ENCODE measurements around the gene FHOD3.

FHOD3 gene

DNA sequence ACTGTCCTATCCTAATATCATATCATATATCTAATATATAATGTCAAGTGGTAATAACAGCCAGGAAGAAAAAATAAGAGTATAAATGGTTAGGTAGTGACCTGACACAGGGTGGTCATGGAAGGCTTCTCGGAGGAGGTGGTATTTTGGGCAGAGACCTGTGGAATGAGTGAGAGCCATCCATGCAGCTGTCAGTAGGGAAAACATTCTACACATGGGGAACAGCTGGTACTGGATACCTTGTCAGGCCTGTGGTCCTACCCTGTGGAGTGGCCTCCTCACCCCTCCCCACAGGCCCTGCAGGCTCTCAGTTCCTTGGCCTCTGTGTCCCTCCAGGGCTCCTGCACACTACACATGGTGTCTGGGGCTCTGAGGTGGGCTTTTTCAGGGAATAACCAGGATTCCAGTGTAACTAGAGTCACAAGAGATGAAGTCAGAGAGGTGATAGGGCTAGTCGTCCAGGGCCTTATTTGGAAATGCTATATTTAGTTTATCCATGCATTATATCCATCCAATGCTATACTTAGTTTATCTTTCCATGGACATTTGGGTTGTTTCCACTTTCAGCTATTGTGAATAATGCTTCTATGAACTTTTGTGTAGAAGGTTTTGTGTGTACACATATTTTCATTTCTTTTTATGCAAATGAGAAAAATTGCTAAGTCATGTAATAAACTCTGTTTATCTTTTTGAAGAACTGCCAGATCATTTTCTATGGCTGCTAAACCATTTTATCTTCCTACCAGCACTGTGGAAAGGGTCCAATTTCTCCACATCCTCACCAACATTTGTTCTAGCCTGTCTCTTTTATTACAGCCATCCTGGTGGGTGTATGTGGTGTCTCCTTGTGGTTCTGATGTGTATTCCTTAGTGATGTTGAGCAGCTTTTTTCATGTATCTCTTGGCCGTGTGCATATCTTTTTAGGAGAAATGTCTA is 455.7 kb downstream of the FHOD3 start:
- ChIA-PET POLR2A (interaction anchor here (0.6 kb wide), 1 partner anchor 656 kb away, joined by 4 read pairs; no protein-coding TSS in a partner anchor), CTCF (interaction anchor here (0.7 to 2.2 kb wide), 2 partner anchors 61 to 65 kb away, joined by 3 to 13 read pairs; no protein-coding TSS in a partner anchor)
- H3K9me3 ChIP-seq (ENCODE audit: control insufficient read depth, insufficient read depth, low read depth, low read length) = no peaks in the 10 kb centered on the region
- TF ChIP-seq KLF7 (tag by site-specific recombination; IDR thresholded peaks at IDR 0.05; ENCODE audit: borderline replicate concordance) (no peak), ZNF658 (tag by site-specific recombination; IDR thresholded peaks at IDR 0.05) (no peak), ZNF596 (tag by site-specific recombination; IDR thresholded peaks at IDR 0.05) (no peak), ZBTB20 (tag by site-specific recombination; IDR thresholded peaks at IDR 0.05) (no peak), ZNF23 (tag by site-specific recombination; IDR thresholded peaks at IDR 0.05; ENCODE audit: borderline replicate concordance) (no peak), CTCF (tag by site-specific recombination; IDR thresholded peaks at IDR 0.05) (no peak), SCRT1 (tag by site-specific recombination; IDR thresholded peaks at IDR 0.05; ENCODE audit: borderline replicate concordance) (no peak), AEBP2 (tag by site-specific recombination; IDR thresholded peaks at IDR 0.05; ENCODE audit: borderline replicate concordance) (no peak), ZNF214 (tag by site-specific recombination; IDR thresholded peaks at IDR 0.05; ENCODE audit: borderline replicate concordance) (no peak), ZNF521 (tag by site-specific recombination; IDR thresholded peaks at IDR 0.05) (no peak), ZNF449 (tag by site-specific recombination; IDR thresholded peaks at IDR 0.05) (no peak), SALL2 (tag by site-specific recombination; IDR thresholded peaks at IDR 0.05; ENCODE audit: borderline replicate concordance) (no peak), HOXC10 (CRISPR knock-in tag; IDR thresholded peaks at IDR 0.05) (no peak), YY2 (tag by site-specific recombination; IDR thresholded peaks at IDR 0.05) (no peak), ZNF169 (tag by site-specific recombination; IDR thresholded peaks at IDR 0.05) (no peak), ZNF239 (tag by site-specific recombination; IDR thresholded peaks at IDR 0.05) (no peak), OVOL3 (tag by site-specific recombination; IDR thresholded peaks at IDR 0.05) (no peak)
- TF ChIP-seq, protein P1, sequence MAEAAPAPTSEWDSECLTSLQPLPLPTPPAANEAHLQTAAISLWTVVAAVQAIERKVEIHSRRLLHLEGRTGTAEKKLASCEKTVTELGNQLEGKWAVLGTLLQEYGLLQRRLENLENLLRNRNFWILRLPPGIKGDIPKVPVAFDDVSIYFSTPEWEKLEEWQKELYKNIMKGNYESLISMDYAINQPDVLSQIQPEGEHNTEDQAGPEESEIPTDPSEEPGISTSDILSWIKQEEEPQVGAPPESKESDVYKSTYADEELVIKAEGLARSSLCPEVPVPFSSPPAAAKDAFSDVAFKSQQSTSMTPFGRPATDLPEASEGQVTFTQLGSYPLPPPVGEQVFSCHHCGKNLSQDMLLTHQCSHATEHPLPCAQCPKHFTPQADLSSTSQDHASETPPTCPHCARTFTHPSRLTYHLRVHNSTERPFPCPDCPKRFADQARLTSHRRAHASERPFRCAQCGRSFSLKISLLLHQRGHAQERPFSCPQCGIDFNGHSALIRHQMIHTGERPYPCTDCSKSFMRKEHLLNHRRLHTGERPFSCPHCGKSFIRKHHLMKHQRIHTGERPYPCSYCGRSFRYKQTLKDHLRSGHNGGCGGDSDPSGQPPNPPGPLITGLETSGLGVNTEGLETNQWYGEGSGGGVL (tag by site-specific recombination; IDR thresholded peaks at IDR 0.05) = no peak
- TF ChIP-seq, protein P2, sequence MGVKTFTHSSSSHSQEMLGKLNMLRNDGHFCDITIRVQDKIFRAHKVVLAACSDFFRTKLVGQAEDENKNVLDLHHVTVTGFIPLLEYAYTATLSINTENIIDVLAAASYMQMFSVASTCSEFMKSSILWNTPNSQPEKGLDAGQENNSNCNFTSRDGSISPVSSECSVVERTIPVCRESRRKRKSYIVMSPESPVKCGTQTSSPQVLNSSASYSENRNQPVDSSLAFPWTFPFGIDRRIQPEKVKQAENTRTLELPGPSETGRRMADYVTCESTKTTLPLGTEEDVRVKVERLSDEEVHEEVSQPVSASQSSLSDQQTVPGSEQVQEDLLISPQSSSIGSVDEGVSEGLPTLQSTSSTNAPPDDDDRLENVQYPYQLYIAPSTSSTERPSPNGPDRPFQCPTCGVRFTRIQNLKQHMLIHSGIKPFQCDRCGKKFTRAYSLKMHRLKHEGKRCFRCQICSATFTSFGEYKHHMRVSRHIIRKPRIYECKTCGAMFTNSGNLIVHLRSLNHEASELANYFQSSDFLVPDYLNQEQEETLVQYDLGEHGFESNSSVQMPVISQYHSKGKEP (tag by site-specific recombination; IDR thresholded peaks at IDR 0.05) = no peak
- H3K4me1 ChIP-seq (ENCODE audit: control insufficient read depth, insufficient read depth, low read length) = no peaks in the 10 kb centered on the region
- no peaks in the 10 kb centered on the region for H3K36me3 ChIP-seq (ENCODE audit: control insufficient read depth in 2 of 2, insufficient read depth in 1 of 2, low read length in 2 of 2)
- no peak overlapping the region for H3K4me3 ChIP-seq (ENCODE audit: low read depth, low read length)
- H3K27ac ChIP-seq (ENCODE audit: extremely low read depth, low read depth, low read length) = no peak overlapping the region
